Caco-2 (cell line): Measurements from ENCODE around the gene ACR. TPM values are rescaled to one million over a fixed set of nuclear protein-coding genes. Genes with fewer than 3 reads are reported as not detected.
A peak's percentile ranks its signal among the peaks of the same experiment; 100 is the strongest.

Source experiments
- BruUV-seq: library from RNA; stranded (reverse); fragments of 400-500 nt; replicated peaks from 2 replicates; lab custom pipeline; 2021; lab: Mats Ljungman, UMichigan
- CTCF ChIA-PET: fragments of 300-600 bp; sonication (Branson Sonifier 250); formaldehyde crosslinking; loops from one replicate; lab custom pipeline; 2022; ENCODE audit warnings: antibody characterized with exemption; lab: Charles Lee
- POLR2A ChIA-PET: fragments of 300-600 bp; sonication (Branson Sonifier 250); formaldehyde crosslinking; loops from one replicate; lab custom pipeline; 2022; ENCODE audit warnings: antibody characterized with exemption; lab: Charles Lee
- DNase-seq, 2 experiments: peaks; one replicate each; pipeline versions ENCODE4 v3.0.0 to v3.0.0-alpha.2; 2020 to 2022
- H3K27me3 ChIP-seq: replicated peaks from 2 replicates; pipeline ENCODE4 v1.6.0; 2011; ENCODE audit warnings: low read length; ENCODE audit not compliant: control insufficient read depth, insufficient read depth
- H3K36me3 ChIP-seq: 2 replicates; pipeline ENCODE4 v1.5.1; 2011; ENCODE audit warnings: low read length; ENCODE audit not compliant: control insufficient read depth, insufficient read depth
- H3K4me1 ChIP-seq: fragments of 250-450 bp; sonication (Bioruptor Pico); 2 replicates; pipeline ENCODE4 v1.5.1; 2020; ENCODE audit warnings: mild to moderate bottlenecking
- H3K4me3 ChIP-seq: 2 replicates; pipeline ENCODE4 v1.5.1; 2011; ENCODE audit warnings: low read depth, mild to moderate bottlenecking, control low read depth, low read length
- H3K9me3 ChIP-seq: fragments of 250-450 bp; sonication (Bioruptor Pico); 2 replicates; pipeline ENCODE4 v1.5.1; 2020; ENCODE audit warnings: mild to moderate bottlenecking, moderate library complexity
- H3K27ac Mint-ChIP-seq: one replicate; pipeline ENCODE4 v1.8.0; 2022; ENCODE audit warnings: mixed read lengths; ENCODE audit not compliant: unreplicated experiment
- H3K27me3 Mint-ChIP-seq: one replicate; pipeline ENCODE4 v1.8.0; 2022; ENCODE audit warnings: mixed read lengths; ENCODE audit not compliant: insufficient read depth, unreplicated experiment
- H3K36me3 Mint-ChIP-seq: one replicate; pipeline ENCODE4 v1.8.0; 2022; ENCODE audit warnings: mild to moderate bottlenecking, mixed read lengths; ENCODE audit not compliant: insufficient read depth, unreplicated experiment
- H3K4me1 Mint-ChIP-seq: one replicate; pipeline ENCODE4 v1.8.0; 2022; ENCODE audit warnings: low read depth, mixed read lengths; ENCODE audit not compliant: unreplicated experiment
- H3K4me3 Mint-ChIP-seq: one replicate; pipeline ENCODE4 v1.8.0; 2022; ENCODE audit warnings: mild to moderate bottlenecking, moderate library complexity, mixed read lengths; ENCODE audit not compliant: unreplicated experiment
- H3K9me3 Mint-ChIP-seq: one replicate; pipeline ENCODE4 v1.8.0; 2022; ENCODE audit warnings: mixed read lengths; ENCODE audit not compliant: unreplicated experiment
- CTCF ChIP-seq, 2 experiments: fragments of 200-600 bp in 1 of 2; IDR thresholded peaks; 1 replicate in 1 of 2; 2 replicates in 1 of 2; pipeline versions ENCODE4 v1.5.1 to v1.8.0; 2011 to 2022; ENCODE audit warnings: antibody characterized with exemption in 1 of 2, control low read depth in 1 of 2, inconsistent platforms in 1 of 2, low read depth in 1 of 2, low read length in 1 of 2, mild to moderate bottlenecking in 1 of 2, moderate library complexity in 1 of 2; ENCODE audit not compliant: insufficient read depth in 1 of 2, severe bottlenecking in 1 of 2, unreplicated experiment in 1 of 2
- intact Hi-C: fragments of 100-400 bp; cut with micrococcal nuclease; formaldehyde crosslinking; loops from one replicate; pipeline ENCODE4 v1.10.0; 2022; ENCODE audit not compliant: unreplicated experiment
- total RNA-seq: library from RNA; stranded (reverse); gene quantifications from 2 replicates; pipeline ENCODE4 v1.2.3, GENCODE V29; 2022

Gene ACR
- total RNA-seq, 1 experiment from 2014 or later: not detected

GRCh38 chr22:50699756-50700386 lies 38.1 kb upstream of the ACR start:
- Mint-ChIP-seq H3K9me3 (no peaks in the 10 kb centered on the region), H3K27ac (no peak overlapping the region), H3K4me3 (no peak overlapping the region), H3K4me1 (no peaks in the 10 kb centered on the region), H3K36me3 (no peaks in the 10 kb centered on the region), H3K27me3 (no peaks in the 10 kb centered on the region)
- TF ChIP-seq CTCF (IDR thresholded peaks at IDR 0.05; ENCODE audit: insufficient read depth in 1 of 2, low read depth in 1 of 2, low read length in 1 of 2, severe bottlenecking in 1 of 2, unreplicated experiment in 1 of 2): peak in 1 of 2 experiments; percentile 18
- ChIA-PET CTCF (interaction anchor here (0.6 to 1.1 kb wide), 4 partner anchors 13 to 135 kb away, joined by 3 to 4 read pairs (median 3); no protein-coding TSS in a partner anchor), POLR2A (no interaction called here)
- intact Hi-C loops: no loop called here
- no peaks in the 10 kb centered on the region for H3K27me3 ChIP-seq
- no peaks in the 10 kb centered on the region for H3K9me3 ChIP-seq
- DNase-seq: peak in 1 of 2 experiments; percentile 24
- no peak overlapping the region for H3K4me3 ChIP-seq
- H3K4me1 ChIP-seq: peaks cover 4% of the 10 kb centered on the region; the same call in 1 of the 2 replicates
- H3K36me3 ChIP-seq: no peaks in the 10 kb centered on the region
- no TSS peak for BruUV-seq

GRCh38 chr22:50700387-50701075 lies 37.5 kb upstream of the ACR start:
- Histone ChIP-seq H3K36me3 (no peaks in the 10 kb centered on the region), H3K4me3 (no peak overlapping the region), H3K27me3 (no peaks in the 10 kb centered on the region), H3K4me1 (peaks cover 4% of the 10 kb centered on the region; the same call in 1 of the 2 replicates), H3K9me3 (no peaks in the 10 kb centered on the region)
- no peak overlapping the region for H3K4me3 Mint-ChIP-seq
- no peaks in the 10 kb centered on the region for H3K36me3 Mint-ChIP-seq
- DNase-seq: peak in 1 of 2 experiments; percentile 18
- no peaks in the 10 kb centered on the region for H3K27me3 Mint-ChIP-seq
- TF ChIP-seq CTCF (IDR thresholded peaks at IDR 0.05; ENCODE audit: insufficient read depth in 1 of 2, low read depth in 1 of 2, low read length in 1 of 2, severe bottlenecking in 1 of 2, unreplicated experiment in 1 of 2): no peak
- H3K4me1 Mint-ChIP-seq: no peaks in the 10 kb centered on the region
- intact Hi-C loops: no loop called here
- ChIA-PET CTCF (interaction anchor here (0.6 to 0.9 kb wide), 3 partner anchors 12 to 135 kb away, joined by 3 read pairs; no protein-coding TSS in a partner anchor), POLR2A (no interaction called here)
- H3K27ac Mint-ChIP-seq: no peak overlapping the region
- no TSS peak for BruUV-seq
- no peaks in the 10 kb centered on the region for H3K9me3 Mint-ChIP-seq

GRCh38 chr22:50701076-50701419 lies 37.0 kb upstream of the ACR start:
- Mint-ChIP-seq H3K4me1 (no peaks in the 10 kb centered on the region), H3K36me3 (no peaks in the 10 kb centered on the region), H3K27me3 (no peaks in the 10 kb centered on the region), H3K27ac (no peak overlapping the region), H3K4me3 (no peak overlapping the region), H3K9me3 (no peaks in the 10 kb centered on the region)
- H3K9me3 ChIP-seq: no peaks in the 10 kb centered on the region
- no peak overlapping the region for H3K4me3 ChIP-seq
- no peaks in the 10 kb centered on the region for H3K36me3 ChIP-seq
- peaks cover 4% of the 10 kb centered on the region; the same call in 1 of the 2 replicates for H3K4me1 ChIP-seq
- ChIA-PET POLR2A (no interaction called here), CTCF (no interaction called here)
- BruUV-seq: no TSS peak
- no peak for TF ChIP-seq CTCF (IDR thresholded peaks at IDR 0.05; ENCODE audit: insufficient read depth in 1 of 2, low read depth in 1 of 2, low read length in 1 of 2, severe bottlenecking in 1 of 2, unreplicated experiment in 1 of 2)
- no peak for DNase-seq
- intact Hi-C loops: no loop called here
- no peaks in the 10 kb centered on the region for H3K27me3 ChIP-seq
